ENCODE results near the gene FOXP3.

The FOXP3 gene

DNA sequence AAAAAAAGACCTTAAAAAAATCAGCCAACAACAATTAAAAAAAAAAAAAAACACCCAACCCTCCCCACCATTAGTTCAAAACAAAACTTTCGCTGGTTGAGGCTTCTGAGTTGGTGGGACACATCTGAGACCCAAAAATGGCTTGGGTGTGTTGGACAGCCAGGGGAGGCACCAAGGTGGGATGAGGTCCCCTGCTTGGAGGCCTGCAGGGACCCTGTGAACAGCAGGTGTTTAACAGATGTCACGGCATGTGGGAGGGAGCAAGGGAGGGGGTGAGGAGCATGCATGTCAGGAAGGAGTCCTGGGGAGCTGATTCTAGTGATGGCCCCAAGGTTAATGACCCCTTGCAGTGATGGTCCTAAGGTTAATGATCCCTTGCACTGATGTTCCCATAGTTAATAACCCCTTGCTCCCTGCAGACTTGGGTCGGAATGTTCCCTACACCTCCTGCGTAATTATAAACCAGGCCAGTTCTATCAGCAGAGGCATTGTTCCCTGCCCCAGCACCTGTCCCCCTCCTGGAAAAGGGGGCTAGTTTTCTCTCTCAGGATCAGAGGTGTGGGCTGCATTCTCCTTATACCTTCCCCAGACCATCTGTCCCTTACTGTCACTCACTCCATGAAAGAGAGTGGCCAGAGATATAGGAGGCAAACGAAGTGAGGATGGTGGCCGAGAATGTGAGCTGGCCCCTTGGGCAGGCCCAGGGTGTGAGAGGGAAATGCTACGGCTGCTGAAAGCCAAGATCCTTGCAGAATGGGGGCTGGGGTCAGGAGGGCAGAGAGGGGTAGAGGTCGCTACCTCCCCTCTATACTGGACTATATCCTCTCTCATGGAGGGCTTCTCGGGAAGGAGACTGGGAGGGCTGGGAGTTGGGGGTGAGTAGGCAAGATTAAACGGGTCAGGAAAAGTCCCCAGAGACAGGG is 2.3 kb upstream of the FOXP3 start:
- H3K9me3 Mint-ChIP-seq: no peaks in the 10 kb centered on the region
- H3K4me3 Mint-ChIP-seq: peak overlapping the region; percentile 41
- peaks cover 63% of the 10 kb centered on the region for H3K4me1 Mint-ChIP-seq (ENCODE audit: low read depth)
- peaks cover 6% of the 10 kb centered on the region for H3K36me3 Mint-ChIP-seq (ENCODE audit: low read depth)
- H3K27ac Mint-ChIP-seq: no peak overlapping the region
- H3K27me3 Mint-ChIP-seq: no peaks in the 10 kb centered on the region

- no peaks in the 10 kb centered on the region for H3K9me3 Mint-ChIP-seq
- H3K36me3 Mint-ChIP-seq (ENCODE audit: low read depth): no peaks in the 10 kb centered on the region
- peaks cover 54% of the 10 kb centered on the region for H3K4me1 Mint-ChIP-seq (ENCODE audit: low read depth)
- peak overlapping the region; percentile 82 for H3K27ac Mint-ChIP-seq
- peak overlapping the region; percentile 74 for H3K4me3 Mint-ChIP-seq
- no peaks in the 10 kb centered on the region for H3K27me3 Mint-ChIP-seq
Measured at GRCh38 chrX:49263631-49264030, 879 bp downstream of the FOXP3 start.

- Mint-ChIP-seq H3K9me3 (no peaks in the 10 kb centered on the region), H3K4me3 (peak overlapping the region; percentile 55), H3K27ac (peak overlapping the region; percentile 61), H3K27me3 (no peaks in the 10 kb centered on the region), H3K4me1 (ENCODE audit: low read depth) (peaks cover 49% of the 10 kb centered on the region), H3K36me3 (ENCODE audit: low read depth) (no peaks in the 10 kb centered on the region)
Measured at GRCh38 chrX:49262603-49263002, 1.9 kb downstream of the FOXP3 start.

GRCh38 chrX:49260221-49260985 is 4.1 kb downstream of the FOXP3 start:
- peaks cover 54% of the 10 kb centered on the region for H3K4me1 Mint-ChIP-seq (ENCODE audit: low read depth)
- peak overlapping the region; percentile 52 for H3K27ac Mint-ChIP-seq
- no peak overlapping the region for H3K4me3 Mint-ChIP-seq
- H3K27me3 Mint-ChIP-seq: no peaks in the 10 kb centered on the region
- H3K36me3 Mint-ChIP-seq (ENCODE audit: low read depth): no peaks in the 10 kb centered on the region
- no peaks in the 10 kb centered on the region for H3K9me3 Mint-ChIP-seq

- Mint-ChIP-seq H3K9me3 (no peaks in the 10 kb centered on the region), H3K27me3 (no peaks in the 10 kb centered on the region), H3K4me1 (ENCODE audit: low read depth) (peaks cover 38% of the 10 kb centered on the region), H3K4me3 (no peak overlapping the region), H3K27ac (no peak overlapping the region), H3K36me3 (ENCODE audit: low read depth) (no peaks in the 10 kb centered on the region)
Measured at GRCh38 chrX:49258749-49259124, 5.8 kb downstream of the FOXP3 start.

- no peak overlapping the region for H3K4me3 Mint-ChIP-seq
- H3K4me1 Mint-ChIP-seq (ENCODE audit: low read depth): peaks cover 34% of the 10 kb centered on the region
- peak overlapping the region; percentile 52 for H3K27ac Mint-ChIP-seq
- H3K9me3 Mint-ChIP-seq: no peaks in the 10 kb centered on the region
- H3K36me3 Mint-ChIP-seq (ENCODE audit: low read depth): no peaks in the 10 kb centered on the region
- no peaks in the 10 kb centered on the region for H3K27me3 Mint-ChIP-seq
Measured at GRCh38 chrX:49257846-49258748, 6.4 kb downstream of the FOXP3 start.

GRCh38 chrX:49257074-49257790 is 7.3 kb downstream of the FOXP3 start:
- Mint-ChIP-seq H3K4me3 (no peak overlapping the region), H3K36me3 (ENCODE audit: low read depth) (no peaks in the 10 kb centered on the region), H3K4me1 (ENCODE audit: low read depth) (peaks cover 26% of the 10 kb centered on the region), H3K27me3 (no peaks in the 10 kb centered on the region), H3K9me3 (no peaks in the 10 kb centered on the region), H3K27ac (peak overlapping the region; percentile 52)

DNA sequence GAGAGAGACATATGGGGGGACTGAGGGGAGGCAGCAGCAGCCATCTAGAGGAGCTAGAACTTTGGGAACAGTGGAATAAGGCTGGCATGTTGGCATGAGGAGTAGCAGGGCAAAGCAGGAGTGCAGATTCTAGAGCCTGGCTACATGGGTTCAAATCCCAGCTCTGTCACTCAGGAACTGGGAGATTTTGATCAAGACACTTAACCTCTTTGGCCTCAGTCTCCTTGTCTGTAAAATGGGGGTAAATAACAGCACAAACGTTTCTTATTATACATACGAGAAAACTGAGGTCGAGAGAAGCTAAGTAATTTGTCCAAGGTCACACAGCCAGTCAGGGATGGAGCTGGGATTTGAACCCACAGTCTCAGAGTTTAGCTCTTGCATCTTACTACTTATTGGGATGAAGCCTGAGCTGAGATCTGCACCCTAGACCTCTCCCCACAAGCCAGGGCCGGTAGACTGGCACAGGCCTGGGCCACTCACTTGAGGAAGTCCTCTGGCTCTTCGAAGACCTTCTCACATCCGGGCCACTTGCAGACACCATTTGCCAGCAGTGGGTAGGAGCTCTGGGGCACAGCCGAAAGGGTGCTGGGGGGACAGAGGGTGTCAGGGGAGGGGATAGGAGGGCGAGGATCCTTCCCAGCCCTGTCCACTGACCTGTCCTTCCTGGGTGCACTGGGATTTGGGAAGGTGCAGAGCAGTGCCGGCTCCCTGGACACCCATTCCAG is 8.1 kb downstream of the FOXP3 start:
- Mint-ChIP-seq H3K27me3 (no peaks in the 10 kb centered on the region), H3K4me1 (ENCODE audit: low read depth) (peaks cover 20% of the 10 kb centered on the region), H3K36me3 (ENCODE audit: low read depth) (no peaks in the 10 kb centered on the region), H3K27ac (no peak overlapping the region), H3K9me3 (no peaks in the 10 kb centered on the region), H3K4me3 (no peak overlapping the region)

GRCh38 chrX:49254639-49255038 is 9.9 kb downstream of the FOXP3 start:
- no peaks in the 10 kb centered on the region for H3K27me3 Mint-ChIP-seq
- no peaks in the 10 kb centered on the region for H3K9me3 Mint-ChIP-seq
- peaks cover 27% of the 10 kb centered on the region for H3K4me1 Mint-ChIP-seq (ENCODE audit: low read depth)
- H3K27ac Mint-ChIP-seq: no peak overlapping the region
- H3K36me3 Mint-ChIP-seq (ENCODE audit: low read depth): peaks cover 4% of the 10 kb centered on the region
- H3K4me3 Mint-ChIP-seq: no peak overlapping the region

DNA sequence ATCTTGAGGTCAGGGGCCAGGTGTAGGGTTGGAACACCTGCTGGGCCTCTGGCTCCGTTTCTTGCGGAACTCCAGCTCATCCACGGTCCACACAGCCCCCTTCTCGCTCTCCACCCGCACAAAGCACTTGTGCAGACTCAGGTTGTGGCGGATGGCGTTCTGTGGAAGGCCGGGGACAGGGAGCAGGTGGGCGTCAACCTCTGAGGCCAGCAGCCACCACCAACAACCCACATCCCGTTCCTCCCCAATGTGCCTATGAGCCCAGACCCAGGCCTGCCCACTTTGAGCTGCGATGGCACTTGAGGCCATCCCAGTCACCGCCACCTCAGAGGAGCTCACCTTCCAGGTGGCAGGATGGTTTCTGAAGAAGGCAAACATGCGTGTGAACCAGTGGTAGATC is 13.2 kb downstream of the FOXP3 start:
- H3K9me3 Mint-ChIP-seq: no peaks in the 10 kb centered on the region
- peaks cover 7% of the 10 kb centered on the region for H3K4me1 Mint-ChIP-seq (ENCODE audit: low read depth)
- no peak overlapping the region for H3K4me3 Mint-ChIP-seq
- H3K36me3 Mint-ChIP-seq (ENCODE audit: low read depth): peaks cover 4% of the 10 kb centered on the region
- no peaks in the 10 kb centered on the region for H3K27me3 Mint-ChIP-seq
- H3K27ac Mint-ChIP-seq: no peak overlapping the region

DNA sequence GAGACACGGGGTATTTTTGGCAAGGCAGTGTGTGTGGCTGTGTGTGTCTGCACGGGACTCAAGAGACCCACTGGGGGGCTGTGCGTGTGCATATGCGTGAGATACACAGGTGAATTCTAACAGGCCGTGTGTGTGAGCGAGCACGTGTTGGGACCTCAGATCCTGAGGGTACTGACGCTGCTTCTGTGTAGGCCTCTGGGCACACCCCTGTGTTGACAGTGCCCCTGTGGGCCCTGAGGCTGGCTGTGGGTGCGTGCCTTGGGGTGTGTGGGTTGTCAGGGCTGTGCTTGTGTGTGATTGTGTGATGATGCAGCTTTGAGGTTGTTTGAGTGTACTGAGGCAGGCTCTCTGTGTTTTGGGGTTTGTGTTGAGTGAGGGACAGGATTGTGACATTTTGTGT is 13.9 kb downstream of the FOXP3 start:
- Mint-ChIP-seq H3K36me3 (ENCODE audit: low read depth) (peaks cover 4% of the 10 kb centered on the region), H3K27ac (peak overlapping the region; percentile 41), H3K27me3 (no peaks in the 10 kb centered on the region), H3K4me1 (ENCODE audit: low read depth) (peaks cover 7% of the 10 kb centered on the region), H3K4me3 (no peak overlapping the region), H3K9me3 (no peaks in the 10 kb centered on the region)

- no peak overlapping the region for H3K4me3 Mint-ChIP-seq
- H3K4me1 Mint-ChIP-seq (ENCODE audit: low read depth): peaks cover 7% of the 10 kb centered on the region
- no peaks in the 10 kb centered on the region for H3K27me3 Mint-ChIP-seq
- peaks cover 4% of the 10 kb centered on the region for H3K36me3 Mint-ChIP-seq (ENCODE audit: low read depth)
- no peak overlapping the region for H3K27ac Mint-ChIP-seq
- H3K9me3 Mint-ChIP-seq: no peaks in the 10 kb centered on the region
Measured at GRCh38 chrX:49250066-49250465, 14.4 kb downstream of the FOXP3 start.

GRCh38 chrX:49249616-49250015 is 14.9 kb downstream of the FOXP3 start:
- H3K4me3 Mint-ChIP-seq: no peak overlapping the region
- peaks cover 4% of the 10 kb centered on the region for H3K36me3 Mint-ChIP-seq (ENCODE audit: low read depth)
- H3K27me3 Mint-ChIP-seq: no peaks in the 10 kb centered on the region
- H3K9me3 Mint-ChIP-seq: no peaks in the 10 kb centered on the region
- H3K27ac Mint-ChIP-seq: no peak overlapping the region
- peaks cover 7% of the 10 kb centered on the region for H3K4me1 Mint-ChIP-seq (ENCODE audit: low read depth)

- Mint-ChIP-seq H3K4me3 (no peak overlapping the region), H3K36me3 (ENCODE audit: low read depth) (peaks cover 4% of the 10 kb centered on the region), H3K27ac (no peak overlapping the region), H3K9me3 (no peaks in the 10 kb centered on the region), H3K27me3 (no peaks in the 10 kb centered on the region), H3K4me1 (ENCODE audit: low read depth) (peaks cover 7% of the 10 kb centered on the region)
Measured at GRCh38 chrX:49249071-49249470, 15.4 kb downstream of the FOXP3 start.
